HG03103 (cell line): ENCODE results near the gene DST.

Experiments
- ATAC-seq: cut with Tn5 transposase; IDR thresholded peaks from one replicate; pipeline ENCODE4 v1.9.1; 2021; ENCODE audit warnings: low read depth; ENCODE audit not compliant: unreplicated experiment

DST gene

DNA sequence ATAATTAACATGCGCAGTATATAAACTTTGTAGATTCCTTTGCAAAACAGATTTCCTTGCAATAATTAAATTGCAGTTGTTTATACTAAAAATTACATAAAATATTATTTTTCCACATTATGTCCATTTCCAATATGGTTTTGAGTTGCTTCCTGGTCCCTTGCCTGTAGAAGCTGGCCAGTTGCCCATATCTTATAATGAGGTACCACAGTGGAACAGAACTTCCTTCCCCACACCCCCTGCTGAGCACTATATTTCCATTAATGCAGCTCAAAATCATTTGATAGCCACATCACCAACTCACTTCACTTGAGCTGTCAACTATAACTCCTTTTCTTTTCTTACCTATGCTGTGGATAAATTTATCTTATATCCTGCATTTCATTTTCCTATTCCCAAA is 194.6 kb downstream of the DST start:
- ATAC-seq = no peak

- no peak for ATAC-seq
Measured at GRCh38 chr6:56445818-56446217, 196.9 kb downstream of the DST start.

- no peak for ATAC-seq
Measured at GRCh38 chr6:56444855-56445254, 197.8 kb downstream of the DST start.

DNA sequence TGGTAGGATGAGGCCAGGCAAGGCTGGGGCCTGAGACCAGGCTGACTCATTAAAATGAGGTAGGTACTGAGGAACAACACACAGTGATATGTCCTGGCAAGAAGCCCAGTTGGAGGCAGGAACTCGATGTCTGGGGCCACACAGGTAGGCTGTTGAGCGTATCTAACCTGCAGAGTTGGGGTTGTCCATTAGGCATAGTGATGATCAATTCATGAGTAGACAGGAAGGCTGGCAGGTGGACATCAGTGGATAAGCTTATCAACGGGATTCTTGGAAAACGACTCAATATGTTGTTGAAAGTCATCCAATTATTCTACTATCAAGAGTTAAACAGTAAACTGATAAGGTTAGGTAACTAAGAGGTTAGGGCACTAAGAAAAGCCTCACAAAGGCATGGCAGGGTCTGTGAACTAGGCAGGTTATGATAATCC is 202.1 kb downstream of the DST start:
- no peak for ATAC-seq

DNA sequence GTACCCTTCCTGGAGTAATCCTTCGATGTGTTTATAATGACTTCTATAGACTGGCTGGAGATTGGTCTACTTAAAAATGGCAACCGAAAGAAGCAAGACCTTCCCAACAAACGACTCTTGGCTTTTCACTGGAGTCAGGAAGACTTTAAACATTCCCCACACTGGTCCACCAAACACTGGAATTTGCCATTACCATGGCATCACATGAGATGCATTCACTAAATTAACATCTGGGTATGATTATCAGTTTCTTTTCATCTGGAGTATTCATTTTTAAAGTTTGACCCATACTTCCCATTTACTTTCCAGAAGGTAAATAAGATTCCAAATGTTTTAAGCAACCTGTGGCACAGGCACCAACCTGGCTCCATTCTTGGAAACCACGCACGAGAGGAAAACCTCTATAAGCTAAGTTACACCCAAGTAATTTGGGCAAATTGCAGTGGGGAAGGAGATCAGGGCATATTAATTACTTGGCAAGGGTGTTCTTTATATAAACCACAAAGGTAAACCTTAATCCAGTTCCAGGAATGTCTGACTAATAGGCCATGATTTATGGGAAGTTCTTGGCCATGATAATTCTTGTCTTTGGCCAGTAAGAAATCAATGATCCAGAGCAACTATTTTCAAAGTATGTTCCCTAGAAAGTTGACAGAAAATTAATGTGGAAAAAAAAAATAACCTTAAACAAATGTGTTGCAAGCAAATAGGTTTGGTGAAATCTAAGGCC is 205.4 kb downstream of the DST start:
- ATAC-seq = no peak

DNA sequence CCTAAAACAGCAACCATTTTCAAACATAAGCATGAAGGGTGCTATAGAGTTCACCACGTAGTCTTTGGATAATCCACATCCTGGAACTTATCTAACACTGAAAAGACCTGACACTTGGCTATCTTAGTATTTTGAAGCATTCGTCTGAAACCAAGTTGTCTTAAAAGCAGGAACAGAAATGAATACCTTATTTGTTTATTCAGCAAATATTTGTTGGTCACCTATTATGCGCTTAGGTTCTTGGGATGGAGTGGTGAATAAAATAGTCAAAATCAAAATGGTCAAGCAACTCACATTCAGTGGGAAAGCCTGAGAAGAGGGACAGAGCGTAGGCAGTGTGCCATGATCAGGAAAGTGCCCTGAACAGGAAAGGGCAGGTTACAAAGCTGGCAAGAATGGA is 206.9 kb downstream of the DST start:
- ATAC-seq = no peak

DNA sequence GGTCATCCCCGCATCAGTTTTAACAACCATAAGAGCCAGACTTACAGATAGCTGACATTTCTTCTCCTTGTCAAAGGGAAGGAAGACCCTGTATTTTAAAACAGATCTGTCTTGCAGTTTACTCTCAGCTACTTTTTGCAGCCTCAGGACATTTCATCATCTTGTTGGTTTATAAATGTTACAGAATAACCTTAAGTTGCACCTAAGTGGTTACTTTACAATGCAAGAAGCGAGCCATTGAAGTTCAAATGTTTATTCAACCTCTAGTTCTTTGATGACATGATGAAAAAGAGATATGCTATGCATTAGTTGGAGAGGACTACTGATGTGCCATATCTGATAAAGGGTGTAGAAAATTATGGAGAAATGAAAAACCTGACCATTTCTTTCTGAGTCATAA is 207.4 kb downstream of the DST start:
- ATAC-seq = no peak

DNA sequence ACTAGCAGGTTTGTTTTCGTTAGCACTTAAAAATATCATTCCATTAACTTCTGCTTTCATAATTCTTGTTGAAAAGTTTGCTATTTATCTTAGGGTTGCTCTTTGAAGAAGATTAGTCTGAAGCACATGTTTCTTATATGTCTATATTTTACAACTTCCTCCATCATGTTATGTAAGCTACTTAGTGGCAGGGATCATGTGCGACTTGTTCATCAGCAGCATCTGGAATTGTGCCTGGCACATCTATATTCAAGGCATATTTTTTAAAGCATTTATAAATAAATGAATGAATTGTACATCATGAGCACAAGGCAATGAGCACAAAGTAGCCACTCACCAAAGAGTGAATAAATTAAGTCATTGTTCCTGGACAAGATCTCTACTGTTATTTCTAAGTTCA is 208.1 kb downstream of the DST start:
- no peak for ATAC-seq

DNA sequence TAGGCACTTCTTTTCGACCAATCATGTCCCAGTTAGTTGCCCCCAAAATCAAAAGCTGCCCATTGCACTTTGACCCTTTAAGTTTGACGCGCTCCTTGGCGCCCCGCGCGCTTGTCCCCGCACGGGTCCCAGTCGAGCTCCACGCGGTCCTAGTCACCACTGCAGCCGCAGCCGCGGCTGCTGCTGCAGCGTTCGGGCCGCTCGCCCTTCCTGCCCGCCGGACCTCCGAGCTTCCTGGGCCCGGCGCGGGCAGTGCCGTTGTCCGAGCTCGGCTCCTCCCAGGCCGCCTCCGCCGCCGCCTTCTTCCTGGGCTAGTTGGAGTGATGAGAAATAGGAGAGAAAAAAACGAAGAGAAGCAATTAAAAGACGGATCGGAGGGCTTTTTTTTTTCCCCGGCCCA is 209.6 kb downstream of the DST start:
- ATAC-seq = no peak

DNA sequence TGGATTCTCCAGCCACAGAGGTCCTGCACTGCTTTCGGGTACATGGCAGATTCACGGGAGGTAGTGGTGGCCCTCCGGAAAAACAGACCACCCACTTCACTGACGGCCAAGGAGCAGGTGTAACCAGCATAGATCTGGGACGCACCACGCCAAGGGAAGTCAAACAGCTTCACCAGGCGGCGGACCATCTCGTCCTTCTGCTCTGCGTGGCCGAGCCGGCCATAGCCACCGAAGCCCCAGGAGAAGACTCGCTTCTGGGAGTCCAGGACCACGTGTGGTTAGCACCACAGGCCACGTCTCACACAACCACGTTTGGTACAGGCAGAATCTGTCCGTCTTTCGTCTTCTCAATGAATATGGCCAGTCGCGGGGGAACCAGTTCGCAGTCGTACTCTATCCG is 210.5 kb downstream of the DST start:
- ATAC-seq = no peak

- ATAC-seq = no peak
Measured at GRCh38 chr6:56430629-56431600, 211.8 kb downstream of the DST start.

- no peak for ATAC-seq
Measured at GRCh38 chr6:56424542-56425083, 218.1 kb downstream of the DST start.

GRCh38 chr6:56424064-56424463 is 218.6 kb downstream of the DST start:
- ATAC-seq = no peak

DNA sequence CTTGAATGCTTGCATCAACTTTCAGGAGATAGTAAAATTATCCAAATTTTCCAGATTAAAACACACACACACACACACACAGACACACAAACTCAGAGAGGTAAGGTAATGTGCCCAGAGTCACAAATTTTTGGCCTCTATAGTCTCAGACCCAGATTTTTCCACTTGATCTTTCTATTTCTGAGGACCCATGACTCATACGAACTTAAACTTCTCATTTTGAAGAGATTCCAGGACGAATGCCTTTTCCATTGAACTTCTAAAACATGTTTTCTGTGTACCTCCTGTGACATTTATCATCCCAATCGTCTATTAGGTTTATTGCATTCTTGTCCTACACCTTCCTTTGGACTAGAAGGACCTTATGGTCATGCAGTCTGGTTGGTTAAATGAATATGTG is 222.4 kb downstream of the DST start:
- no peak for ATAC-seq

DNA sequence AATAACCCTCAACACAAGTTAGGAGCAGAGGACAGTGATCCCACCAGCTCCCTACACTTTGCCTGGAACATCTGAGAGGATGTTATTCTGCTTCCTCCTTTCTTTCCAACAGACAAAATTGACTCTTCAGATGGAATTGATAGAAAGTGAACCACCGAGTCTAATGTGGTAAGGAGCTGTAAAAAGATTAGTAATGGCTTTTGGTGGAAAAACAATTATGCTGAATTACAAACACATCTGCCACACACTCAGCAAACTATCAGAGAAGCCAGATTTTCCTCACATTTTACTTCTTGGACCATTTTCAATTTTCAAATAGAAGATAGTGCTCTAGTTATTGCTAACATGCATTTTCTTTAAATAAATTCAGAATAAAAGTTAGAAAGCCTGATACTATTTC is 223.5 kb downstream of the DST start:
- ATAC-seq = no peak

DNA sequence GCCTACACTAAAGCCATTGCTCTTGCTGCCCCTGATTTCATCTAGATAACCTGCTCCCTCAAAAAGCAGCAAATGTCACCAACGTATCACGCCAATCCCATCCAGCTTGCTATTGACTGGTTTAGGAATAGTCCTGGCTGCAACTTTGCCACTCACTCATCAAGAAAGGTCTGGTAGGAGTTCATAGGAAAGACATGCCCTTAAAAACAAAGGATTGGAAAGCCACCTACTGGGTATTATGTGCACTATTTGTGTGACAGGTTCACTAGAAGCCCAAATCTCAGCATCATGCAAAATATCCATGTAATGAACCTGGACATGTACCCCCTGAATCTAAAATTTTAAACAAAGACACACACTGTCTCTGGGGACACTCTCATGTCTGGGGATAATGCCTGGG is 224.9 kb downstream of the DST start:
- no peak for ATAC-seq

- ATAC-seq = no peak
Measured at GRCh38 chr6:56416247-56416646, 226.4 kb downstream of the DST start.

DNA sequence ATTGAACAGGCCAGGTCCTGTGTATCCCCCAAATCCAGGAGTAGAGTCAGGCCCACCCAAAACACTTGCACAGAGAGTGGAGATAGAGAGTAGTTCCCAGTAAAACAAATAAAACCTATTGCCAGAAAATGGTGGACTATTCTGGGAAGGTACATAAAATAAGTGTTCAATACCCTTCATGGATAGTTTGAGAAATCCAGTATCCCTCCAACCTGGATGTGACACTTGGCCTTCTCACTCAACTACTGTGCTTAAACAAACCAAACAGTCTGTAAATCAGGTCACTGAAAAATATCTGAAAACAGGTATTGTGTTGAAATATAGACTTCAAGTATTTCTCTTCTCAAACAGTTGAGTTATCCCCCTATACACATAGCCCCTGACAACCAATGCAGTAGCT is 233.7 kb downstream of the DST start:
- ATAC-seq = no peak
